RPMI8226 (cell line): ENCODE data around the gene RAX2.

Source experiments
- DNase-seq: peaks from one replicate; pipeline ENCODE4 v3.0.0-alpha.2; 2015

Gene RAX2

DNA sequence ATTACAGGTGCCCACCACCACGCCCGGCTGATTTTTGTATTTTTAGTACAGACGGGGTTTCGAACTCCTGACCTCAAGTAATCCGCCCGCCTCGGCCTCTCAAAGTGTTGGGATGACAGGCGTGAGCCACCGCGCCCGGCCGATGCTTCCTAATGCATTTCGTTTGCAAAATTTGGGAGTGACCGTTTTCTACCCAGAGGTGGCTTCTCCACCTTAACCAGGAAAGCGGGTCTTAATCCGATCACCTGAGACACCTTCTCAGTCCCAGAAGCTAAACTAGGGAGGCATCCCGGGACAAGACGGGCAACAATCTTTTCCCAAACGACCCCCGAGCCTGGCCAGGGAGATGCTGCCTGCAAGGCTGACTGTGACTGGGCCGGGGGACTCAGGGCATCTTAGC is 29.0 kb upstream of the RAX2 start:
- no peak for DNase-seq

DNA sequence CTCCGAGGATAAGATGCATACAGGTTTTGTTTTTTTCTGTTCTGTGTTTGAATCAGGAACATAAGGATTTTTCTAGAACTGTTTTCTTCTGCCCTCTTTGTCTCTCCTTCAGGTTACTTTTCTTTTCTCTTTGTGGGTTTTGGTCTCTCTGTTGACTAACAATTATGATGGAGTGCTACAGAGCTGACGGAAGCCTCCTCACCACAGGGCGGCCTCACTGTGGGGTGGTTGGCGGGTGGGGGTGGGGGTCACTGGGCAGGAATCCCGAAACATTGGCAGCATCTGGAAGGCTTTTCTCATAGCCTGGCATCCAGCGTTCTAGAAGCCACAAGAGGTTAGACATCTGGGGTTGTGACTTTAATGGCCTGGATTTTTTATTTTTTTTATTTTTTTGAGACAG is 26.1 kb upstream of the RAX2 start:
- DNase-seq, result no peak

DNA sequence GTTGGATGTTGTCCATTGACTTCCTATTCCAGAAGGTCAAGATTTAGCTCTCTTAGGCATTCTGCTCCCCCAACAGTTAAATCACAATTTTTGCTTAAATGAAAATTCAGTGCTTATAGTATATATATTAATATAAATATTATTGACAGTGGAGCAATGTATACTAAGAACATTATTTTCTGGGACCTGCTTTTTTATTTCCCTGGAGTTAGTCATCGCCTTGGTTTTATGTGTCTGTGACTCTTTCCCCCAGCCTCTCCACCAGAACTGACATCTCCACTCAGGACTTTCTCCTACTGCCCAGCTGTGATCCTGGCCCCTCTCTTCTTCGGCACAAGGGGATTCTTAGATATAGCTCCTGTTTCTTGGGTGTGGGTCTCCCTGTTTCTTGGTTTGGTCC is 24.3 kb upstream of the RAX2 start:
- no peak for DNase-seq

DNA sequence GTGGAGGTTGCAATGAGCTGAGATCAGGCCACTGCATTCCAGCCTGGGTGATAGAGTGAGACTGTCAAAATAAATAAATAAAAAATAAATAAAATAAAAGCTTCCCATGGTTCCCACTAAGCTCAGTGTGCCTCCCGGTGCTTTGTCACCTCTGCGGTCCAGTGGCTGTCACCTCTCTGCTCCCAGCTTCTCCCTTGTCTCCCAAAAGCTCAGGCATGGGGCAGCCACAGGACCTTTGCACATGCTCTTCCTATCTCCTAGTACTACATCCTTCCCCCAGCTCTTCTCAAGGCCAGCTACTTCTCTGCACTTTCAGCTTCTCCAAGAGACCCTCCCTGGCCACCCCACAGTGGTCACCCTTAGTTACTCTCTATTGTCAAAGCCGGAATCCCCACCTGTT is 21.8 kb upstream of the RAX2 start:
- DNase-seq, result no peak

DNA sequence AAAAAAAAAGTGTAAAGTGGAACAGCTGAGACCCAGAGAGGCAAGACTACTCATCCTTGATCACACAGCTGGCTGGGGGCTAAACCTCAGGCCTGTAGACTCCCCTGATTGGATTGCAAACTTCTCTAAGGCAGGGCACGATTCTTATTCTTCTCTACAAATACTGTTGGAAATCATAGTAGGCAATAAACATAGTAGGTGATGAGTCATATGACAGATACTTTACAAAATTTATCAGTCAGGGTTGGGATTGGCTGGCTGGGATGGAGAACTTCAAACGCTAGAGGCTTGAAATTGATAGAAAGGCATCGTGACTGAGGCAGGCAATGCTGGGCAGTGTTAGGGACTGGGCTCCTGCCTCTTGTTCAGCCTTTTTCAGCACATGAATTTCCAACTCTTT is 20.1 kb upstream of the RAX2 start:
- DNase-seq, result no peak

DNA sequence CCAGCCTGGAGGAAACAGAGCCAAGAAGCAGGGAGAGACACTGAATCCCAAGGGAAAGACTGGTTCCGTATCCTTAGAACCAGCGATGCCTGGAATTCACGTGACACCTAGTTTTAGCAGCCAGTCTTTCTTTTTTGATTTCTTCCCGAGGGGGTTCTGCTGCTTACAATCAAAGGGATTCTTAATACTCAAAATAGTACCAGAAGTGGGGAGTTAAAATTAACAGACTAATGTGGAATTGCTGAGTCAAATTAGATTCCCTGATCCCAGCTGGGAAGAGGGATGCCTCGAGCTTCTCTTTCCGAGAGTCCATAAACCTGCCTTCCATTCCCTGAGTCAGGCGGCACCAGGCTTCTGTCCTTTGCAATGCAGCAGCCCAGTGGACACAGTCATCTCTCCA is 18.9 kb upstream of the RAX2 start:
- no peak for DNase-seq

DNA sequence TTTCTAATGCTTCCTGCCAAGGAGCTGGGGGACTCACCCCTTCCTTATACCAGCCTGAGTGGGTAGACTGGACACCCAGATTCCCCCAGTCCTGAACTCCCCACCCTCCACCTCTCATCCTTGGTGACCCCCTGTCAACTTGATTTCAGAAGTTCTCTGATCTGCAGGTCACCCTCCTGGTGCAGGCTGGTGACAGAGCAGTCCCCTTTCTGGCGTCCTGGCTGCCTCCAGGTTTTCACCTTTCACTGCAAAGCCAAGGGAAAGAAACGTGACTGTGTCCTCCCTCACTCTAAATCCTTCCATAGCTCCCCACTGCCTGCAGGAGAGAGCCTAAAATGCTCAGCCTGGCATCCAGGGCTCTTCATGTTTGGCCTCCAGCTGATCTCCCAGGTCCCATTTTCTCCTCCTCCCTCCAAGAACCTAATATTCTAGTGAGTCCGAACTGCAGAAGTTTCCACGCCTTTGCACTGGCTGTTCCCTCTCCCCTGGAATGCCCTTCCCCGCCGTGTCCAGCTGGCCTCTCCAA is 18.2 kb upstream of the RAX2 start:
- no peak for DNase-seq

DNA sequence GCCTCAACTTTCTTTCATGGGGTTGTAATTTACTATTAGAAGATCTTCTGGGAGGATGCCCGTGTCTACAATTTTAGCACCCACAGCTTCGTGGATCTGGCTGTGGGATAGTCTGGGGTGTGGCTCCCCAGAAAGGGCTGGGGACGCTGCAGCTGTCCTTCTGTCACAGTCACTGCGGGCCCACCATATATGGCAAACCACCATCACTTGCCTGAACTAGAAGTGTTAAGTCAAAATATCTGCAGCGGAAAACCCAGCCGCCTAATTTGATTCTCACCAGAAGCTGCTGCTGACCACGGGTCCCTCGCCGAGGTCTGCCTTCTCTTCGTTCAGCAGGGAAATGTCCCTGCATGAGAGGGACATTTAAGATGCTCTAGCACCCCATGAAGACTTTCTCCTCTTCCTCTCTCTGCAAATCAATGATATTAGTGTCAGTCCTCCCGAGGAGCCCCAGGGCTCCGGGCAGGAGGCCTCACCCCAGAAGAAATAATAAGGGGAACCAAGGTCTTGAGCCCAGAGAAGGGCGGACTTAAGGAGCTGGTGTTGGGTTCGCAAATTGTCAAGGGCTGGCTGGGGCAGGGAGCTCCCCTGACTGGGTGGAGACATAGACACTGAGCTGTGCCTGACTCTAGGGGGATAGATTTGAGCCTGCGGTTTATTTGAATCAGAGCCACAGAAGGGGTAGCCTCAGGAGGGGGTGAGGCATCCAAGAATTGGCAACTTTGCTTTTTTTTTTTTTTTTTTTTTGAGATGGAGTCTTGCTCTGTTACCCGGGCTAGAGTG is 17.2 kb upstream of the RAX2 start:
- DNase-seq, result no peak

DNA sequence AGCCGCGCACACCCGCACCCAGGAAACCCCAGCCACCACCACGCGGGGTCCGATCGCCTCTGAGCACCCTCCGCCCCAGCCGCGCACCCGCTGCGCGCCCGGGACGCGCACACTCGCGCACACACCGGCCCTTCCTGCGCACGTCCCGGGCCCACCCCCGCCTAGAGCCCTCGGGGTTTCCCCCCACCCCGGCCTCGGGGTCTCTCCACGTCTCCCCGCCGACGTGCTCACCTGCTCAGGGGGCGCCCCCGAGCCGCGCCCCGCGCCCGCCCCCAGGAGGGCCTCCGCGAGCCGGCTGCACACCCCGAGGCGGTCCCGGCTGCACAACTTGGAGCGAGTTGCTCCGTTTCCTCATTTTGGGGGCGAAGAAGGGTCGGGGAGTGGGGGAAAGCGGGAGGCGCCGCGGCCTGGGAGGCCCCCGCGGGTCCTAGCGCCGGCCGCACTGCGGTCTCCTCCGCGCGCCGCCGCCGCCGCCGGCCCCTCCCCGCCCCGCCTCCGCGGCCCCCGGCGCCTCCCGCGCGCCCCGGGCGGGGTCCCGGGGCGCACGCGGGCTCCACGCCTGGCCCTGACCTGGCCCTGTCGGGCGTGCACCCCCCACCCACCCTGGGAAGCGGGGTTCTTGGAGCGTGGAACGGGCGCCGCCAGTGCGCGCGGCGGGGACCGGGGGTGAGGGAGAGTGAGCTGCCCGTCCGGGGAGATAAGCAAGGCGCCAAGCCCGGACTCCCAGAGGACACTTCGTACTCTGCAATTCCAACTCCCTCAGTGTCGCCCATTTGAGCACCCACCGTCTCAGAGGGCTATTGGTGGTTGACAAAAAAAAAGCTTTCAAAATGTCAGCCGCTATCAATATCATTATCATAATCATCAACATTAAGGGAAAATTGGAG is 14.2 kb upstream of the RAX2 start, which contains the start of gene MATK:
MATK (minus strand) TSS at position 444 of the 887 bp plus-strand sequence. CDS start 1,246 bp downstream, outside the sequence.
- DNase-seq, result no peak

DNA sequence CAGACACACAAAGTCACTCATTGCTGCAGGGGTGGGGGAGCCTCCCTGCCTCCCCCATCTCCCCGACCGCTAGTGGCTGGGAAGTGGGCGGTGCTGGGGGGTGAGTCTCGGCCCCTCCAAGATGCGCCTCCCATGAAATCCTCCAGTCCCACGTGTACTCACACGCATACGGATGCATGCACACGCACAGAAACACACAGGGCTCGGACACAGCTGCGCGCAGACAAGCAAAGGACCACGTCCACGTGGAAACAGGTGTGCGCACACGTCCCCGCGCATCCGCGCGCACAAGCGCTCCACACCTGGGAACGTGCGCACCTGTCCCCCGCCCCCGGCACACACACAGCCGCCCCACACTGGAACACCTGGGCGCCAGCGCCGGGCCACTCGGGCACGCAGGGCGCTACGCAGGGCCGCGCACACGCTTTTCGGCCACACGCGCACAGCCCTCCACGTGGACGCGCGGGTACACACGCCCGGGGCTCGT is 13.5 kb upstream of the RAX2 start:
- no peak for DNase-seq

DNA sequence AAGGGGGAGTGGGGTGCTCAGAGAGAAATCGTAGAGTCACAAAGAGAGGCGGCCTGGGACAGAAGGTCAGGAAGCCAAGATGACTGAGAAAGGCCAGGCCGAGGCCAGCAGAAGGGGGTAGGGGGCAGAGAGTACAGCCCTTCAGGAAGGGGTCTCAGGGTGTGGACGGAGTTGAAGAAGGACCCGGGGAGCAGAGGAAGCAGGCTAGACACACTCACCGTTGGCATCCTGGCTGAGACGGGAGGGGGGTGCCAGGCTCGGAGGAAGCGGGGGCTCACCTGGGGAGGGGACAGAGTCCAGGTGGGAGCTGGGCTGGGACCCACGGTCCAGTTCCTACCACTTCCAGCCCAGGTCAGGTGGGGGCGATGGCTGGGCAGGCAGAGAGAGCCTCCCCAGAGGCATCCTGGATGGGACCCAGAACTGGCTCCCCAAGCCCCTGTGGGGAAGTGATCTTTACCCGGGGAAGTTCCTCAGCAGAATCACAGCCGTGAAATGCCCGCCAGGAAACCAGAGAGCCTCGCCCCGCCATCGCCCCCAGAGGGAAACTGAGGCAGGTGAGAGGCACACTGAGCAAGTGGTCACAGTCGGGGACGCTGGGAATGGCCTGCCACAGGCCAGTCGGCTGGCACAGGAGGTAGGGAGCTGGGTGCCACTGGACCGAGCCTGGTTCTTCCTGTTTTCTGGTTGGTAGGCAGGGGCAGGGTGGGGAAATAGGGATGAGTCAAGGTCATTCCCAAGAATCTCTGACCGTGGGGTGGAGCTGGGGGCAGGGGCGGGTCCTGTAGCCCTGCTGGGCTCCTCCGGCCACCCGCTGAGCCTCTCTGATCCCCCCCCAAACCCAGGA is 12.8 kb upstream of the RAX2 start:
- no peak for DNase-seq

DNA sequence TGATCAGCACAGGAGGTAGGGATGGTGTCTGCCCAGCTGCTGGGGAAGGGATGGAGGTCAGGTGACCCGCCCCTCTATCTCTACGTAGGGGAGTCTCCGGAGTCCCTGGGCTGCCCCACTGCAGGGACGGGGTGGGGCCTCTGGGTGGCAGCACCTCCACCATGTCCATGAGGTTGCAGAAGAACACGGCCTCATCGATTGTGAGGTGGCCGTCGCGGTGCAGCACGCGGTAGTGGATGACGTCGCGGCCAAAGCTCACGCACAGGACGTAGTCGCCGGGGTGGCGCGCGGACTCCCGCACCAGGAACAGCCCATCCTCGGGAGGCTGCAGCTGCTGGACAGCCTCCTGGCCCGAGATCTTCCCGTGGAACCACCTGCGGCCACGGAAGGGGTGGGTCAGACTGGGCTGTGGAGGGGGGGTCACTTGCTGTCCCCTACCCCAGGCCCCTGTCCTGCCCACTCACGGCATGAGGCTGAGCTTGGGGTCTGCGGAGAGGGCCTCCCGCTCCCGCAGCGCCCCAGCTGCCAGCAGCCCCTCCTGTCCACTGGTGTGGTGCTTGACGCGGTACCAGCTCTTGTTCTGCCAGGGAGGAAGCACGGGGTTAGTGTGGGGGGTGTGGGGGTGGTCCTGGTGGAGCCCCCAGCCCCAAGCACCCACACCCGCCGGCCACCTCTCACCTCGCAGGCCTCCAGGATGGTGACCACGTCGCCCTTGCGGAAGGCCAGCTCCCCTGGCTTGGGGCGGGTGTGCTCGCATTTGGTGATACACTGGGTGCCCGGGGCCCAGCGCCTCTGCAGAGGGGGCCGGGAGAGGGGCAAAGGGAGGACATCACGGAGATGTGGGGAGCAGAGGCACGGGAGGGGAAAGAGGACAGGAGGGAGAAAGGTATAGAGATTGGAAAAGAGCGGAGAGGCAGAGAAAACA is 11.9 kb upstream of the RAX2 start:
- DNase-seq, result peak; percentile 35

DNA sequence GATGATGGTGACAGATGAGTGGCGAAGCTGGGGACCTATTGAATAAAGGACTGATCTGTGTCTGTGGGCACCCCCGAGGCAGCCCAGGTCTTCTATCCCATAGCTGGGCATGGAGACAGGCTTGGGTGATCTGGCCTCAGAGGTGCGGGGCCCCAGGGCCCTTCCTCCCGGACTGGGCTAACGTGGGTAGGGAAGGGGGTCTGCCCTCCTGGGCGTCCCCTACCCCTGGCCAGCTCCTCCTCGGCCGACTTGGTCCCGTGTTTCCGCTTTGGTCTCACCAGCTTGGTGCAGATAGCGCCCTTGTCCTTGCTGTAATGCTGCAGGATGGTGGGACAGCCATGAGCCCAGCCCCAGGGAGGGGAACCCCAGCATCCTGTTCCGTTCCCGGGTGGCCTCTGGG is 10.9 kb upstream of the RAX2 start:
- no peak for DNase-seq

DNA sequence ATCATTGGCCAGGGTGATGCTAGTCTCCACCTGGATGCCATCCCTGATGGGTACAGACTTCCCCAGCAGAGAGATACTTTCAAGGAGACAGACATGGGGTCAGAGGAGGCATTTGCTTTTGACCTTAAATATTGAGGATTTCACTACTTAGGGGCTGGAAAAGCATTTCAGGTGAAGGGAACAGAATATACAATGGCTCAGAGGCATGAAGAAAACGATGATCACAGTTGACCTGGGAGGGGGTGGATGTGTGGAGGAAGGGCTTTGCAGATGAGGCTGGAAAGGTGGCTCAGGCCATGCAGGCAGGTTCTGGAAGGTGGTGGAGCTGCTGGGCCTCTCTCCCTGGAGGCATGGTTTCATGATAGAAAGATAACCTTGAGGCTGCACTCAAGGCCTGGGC is 10.3 kb upstream of the RAX2 start:
- no peak for DNase-seq

DNA sequence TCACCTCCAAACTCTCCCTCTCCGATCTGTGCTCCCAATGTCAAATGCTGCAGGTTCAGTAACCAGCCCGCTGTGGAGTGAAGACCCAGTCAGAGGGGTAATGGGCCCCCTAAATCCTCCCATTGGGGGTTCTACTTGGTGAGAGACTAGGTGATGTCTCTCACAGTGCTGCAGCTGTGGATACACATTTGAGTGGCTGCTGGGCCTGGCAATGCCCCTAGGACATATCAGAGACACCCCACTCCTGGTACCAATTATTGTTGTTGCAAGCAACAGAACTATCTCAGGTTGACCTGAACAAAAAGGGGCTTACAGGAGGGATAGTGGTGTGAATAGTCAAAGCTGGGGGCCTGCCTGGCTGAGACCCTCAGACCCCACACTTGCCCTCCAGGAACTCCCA is 9.6 kb upstream of the RAX2 start:
- no peak for DNase-seq

DNA sequence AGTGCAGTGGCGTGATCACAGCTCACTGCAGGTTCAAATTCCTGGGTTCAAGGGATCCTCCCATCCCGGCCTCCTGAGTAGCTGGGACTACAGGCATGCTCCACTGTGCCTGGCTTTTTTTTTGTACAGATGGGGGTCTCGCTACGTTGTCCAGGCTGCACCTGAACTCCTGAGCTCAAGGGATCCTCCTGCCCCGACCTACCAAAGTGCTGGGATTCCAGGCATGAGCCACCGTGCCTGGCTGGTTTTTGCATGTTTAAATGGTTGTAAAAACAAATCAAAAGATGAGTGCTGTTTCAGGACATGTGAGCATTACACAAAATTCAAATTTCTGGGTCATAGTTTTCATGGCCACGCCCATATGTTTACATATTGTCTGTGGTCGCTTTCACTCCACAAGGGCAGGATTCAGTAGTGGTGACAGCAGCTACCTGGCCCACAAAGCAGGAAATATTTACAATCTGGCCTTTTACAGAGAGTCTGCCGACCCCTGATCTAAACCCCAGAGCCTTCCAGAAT is 8.8 kb upstream of the RAX2 start:
- no peak for DNase-seq

DNA sequence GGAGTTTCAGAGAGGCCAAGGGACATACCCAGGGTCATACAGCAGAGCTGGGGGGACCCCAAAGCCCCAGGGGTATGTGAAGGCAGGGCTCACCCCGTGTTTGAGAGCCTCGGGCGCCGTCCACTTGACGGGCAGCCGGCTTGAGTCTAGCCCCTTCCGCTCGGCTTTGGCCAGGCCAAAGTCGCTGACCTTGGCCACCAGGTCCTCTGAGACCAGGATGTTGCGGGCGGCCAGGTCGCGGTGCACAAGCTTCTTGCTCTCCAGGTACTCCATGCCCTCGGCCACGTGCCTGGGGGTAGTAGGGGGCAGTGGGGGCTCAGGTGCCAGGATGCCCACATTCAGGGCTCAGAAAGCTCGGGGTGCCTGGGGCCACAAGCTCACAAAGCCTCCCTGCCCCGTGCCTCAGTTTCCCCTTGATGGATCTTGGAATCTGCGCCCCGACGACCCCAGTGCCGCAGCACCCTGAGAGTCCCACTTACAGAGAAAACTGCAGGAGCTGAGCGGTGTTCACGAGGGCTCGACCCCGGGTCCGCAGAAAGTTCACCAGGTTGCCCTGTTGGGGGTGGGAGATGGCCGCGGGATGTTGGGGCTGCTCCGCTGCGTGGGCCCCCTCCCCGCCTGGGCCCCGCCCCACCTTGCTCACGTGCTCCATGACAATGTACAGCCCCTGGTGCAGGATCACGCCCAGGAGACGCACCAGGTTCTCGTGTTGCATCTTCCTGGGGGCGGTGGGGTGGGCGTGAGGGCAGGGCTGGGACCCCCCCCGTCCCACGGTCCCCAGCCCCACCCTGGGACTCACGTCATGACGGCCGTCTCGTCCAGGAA is 7.1 kb upstream of the RAX2 start:
- DNase-seq, result no peak

DNA sequence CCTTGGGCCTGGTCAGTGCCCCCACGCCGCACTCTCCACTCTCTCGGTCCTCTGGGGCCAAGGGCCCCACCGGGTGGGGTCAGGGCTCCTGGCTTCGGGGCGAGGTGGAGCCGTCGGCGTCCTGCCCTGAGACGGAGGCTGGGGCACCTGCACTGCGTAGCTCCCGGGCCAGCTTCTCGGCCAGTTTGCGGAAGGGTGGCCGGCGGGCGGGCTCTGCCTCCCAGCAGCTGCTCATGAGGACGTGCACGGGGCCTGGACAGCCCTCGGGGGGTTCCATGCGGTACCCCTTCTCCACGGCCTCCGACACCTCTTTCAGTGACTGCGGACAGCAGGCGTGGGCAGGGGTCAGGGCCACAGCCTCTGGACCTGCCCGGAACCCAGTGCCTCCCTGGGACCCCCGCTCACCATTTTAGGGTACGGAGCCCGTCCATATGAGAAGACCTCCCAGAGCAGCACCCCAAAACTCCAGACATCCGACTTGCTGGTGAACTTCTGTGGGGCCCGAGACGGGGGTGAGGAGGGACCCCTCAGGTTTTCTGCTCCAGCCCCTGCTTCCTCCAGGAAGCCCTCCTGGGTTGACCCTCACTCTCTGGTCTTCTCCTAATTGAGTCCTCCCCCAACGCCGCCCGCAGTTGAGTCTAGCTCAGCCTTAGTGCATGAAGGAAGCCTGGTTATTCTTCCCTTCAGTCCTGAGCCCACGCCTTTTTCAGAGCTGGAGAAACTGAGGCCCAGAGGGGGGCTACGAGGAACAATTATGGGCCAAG is 6.3 kb upstream of the RAX2 start:
- DNase-seq, result no peak

DNA sequence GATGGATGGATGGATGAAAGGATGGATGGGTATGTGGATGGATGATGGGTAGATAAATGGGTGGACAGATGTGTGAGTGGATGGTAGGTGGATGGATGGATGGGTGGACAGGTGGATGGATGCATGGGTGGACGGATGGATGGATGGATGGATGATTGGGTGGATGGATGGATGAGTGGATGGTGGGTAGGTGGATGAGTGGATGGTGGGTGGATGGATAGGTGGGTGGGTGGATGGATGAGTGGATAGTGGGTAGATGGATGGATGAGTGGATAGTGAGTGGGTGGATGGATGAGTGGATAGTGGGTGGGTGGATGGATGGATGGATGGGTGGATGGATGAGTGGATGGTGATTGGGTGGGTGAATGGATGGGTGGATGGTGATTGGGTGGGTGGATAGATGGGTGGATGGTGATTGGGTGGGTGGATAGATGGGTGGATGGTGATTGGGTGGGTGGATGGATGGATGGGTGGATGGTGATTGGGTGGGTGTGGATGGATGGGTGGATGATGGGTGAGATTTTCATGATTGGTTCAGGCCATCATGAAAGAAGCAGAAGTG is 4.5 kb upstream of the RAX2 start:
- DNase-seq, result no peak
